Activated T-cell treated with anti-CD3 and anti-CD28 coated beads, Interleukin-2, amount 50 U/mL, for 48 hours (primary cell): Measurements from ENCODE around the gene SH2D3A.
"Not testable (repeated sequence)": the region's sequence is repeated elsewhere in the genome, so short reads cannot be mapped to it uniquely, and the experiment has no call there.

Experiments
- DNase-seq, 2 experiments: peaks; one replicate each; pipeline ENCODE4 v3.0.0-alpha.2; 2020

SH2D3A gene

GRCh38 chr19:6788896-6789295 lies 21.7 kb upstream of the SH2D3A start:
- no peak for DNase-seq

GRCh38 chr19:6787393-6787792 lies 20.2 kb upstream of the SH2D3A start:
- DNase-seq: no peak

- no peak for DNase-seq
Measured at GRCh38 chr19:6779206-6779605, 12.0 kb upstream of the SH2D3A start.

- no peak for DNase-seq
Measured at GRCh38 chr19:6778386-6778785, 11.2 kb upstream of the SH2D3A start.

- DNase-seq: no peak
Measured at GRCh38 chr19:6777434-6777833, 10.2 kb upstream of the SH2D3A start.

GRCh38 chr19:6776999-6777398 lies 9.8 kb upstream of the SH2D3A start:
- no peak for DNase-seq

GRCh38 chr19:6776045-6776444 lies 8.8 kb upstream of the SH2D3A start:
- DNase-seq: not testable (repeated sequence)

- no peak for DNase-seq
Measured at GRCh38 chr19:6774821-6775707, 7.8 kb upstream of the SH2D3A start.

- DNase-seq: peak; percentile 80
Measured at GRCh38 chr19:6773323-6773931, 6.2 kb upstream of the SH2D3A start.

GRCh38 chr19:6772866-6773322 lies 5.7 kb upstream of the SH2D3A start:
- DNase-seq: no peak

GRCh38 chr19:6772028-6772865 lies 5.0 kb upstream of the SH2D3A start, which contains the start of gene VAV1:
TSS of gene VAV1 (plus strand) at chr19:6772708. CDS start at chr19:6772808, 100 bp downstream.
- peak; percentile 87 to 88 for DNase-seq

GRCh38 chr19:6771648-6772027 lies 4.4 kb upstream of the SH2D3A start:
- not testable (repeated sequence) for DNase-seq

- DNase-seq: peak in 1 of 2 experiments; percentile 37
Measured at GRCh38 chr19:6769006-6769619, 1.9 kb upstream of the SH2D3A start.

- no peak for DNase-seq
Measured at GRCh38 chr19:6768236-6768785, 1.1 kb upstream of the SH2D3A start.

GRCh38 chr19:6767081-6767356 lies 216 bp downstream of the SH2D3A start:
- DNase-seq: no peak

- peak in 1 of 2 experiments; percentile 42 for DNase-seq
Measured at GRCh38 chr19:6766357-6767080, 716 bp downstream of the SH2D3A start.

GRCh38 chr19:6765738-6766356 lies 1.4 kb downstream of the SH2D3A start:
- DNase-seq: no peak

GRCh38 chr19:6762253-6762797 lies 4.9 kb downstream of the SH2D3A start:
- not testable (repeated sequence) for DNase-seq

- DNase-seq: peak in 1 of 2 experiments; percentile 57
Measured at GRCh38 chr19:6761053-6761676, 6.1 kb downstream of the SH2D3A start.

- DNase-seq: no peak
Measured at GRCh38 chr19:6760606-6761005, 6.6 kb downstream of the SH2D3A start.
